Motor neuron (in vitro differentiated cells): ENCODE data around the gene PDP2. TPM values are rescaled to one million over a fixed set of nuclear protein-coding genes. Genes with fewer than 3 reads are reported as not detected.

Experiments
- ATAC-seq, 8 experiments: fragments of 200-7000 bp; cut with Tn5 transposase; replicated peaks in 6 of 8; 2 replicates each; pipeline ENCODE4 v1.8.0; 2021; ENCODE audit warnings: mild to moderate bottlenecking in 8 of 8, moderate library complexity in 8 of 8
- H3K27ac ChIP-seq, 2 donors: fragments of 250-450 bp; sonication (Bioruptor Pico); 2 replicates each; pipeline ENCODE4 v1.9.0; 2021; ENCODE audit warnings: antibody characterized with exemption in 2 of 2, mild to moderate bottlenecking in 2 of 2, moderate library complexity in 1 of 2
- H3K4me1 ChIP-seq, 2 donors: fragments of 250-450 bp; sonication (Bioruptor Pico); replicated peaks in 1 of 2; 2 replicates each; pipeline ENCODE4 v1.6.1; 2021; ENCODE audit warnings: antibody characterized with exemption in 2 of 2, mild to moderate bottlenecking in 2 of 2, moderate library complexity in 1 of 2
- H3K4me3 ChIP-seq, 5 donors: fragments of 250-450 bp; sonication (Bioruptor Pico); 2 replicates each; pipeline ENCODE4 v1.9.0; 2021; ENCODE audit warnings: antibody characterized with exemption in 5 of 5, mild to moderate bottlenecking in 5 of 5, moderate library complexity in 4 of 5
- WGBS, 10 experiments: fragments of 450-650 bp; shearing (Covaris generic); methylation state at CpG; one replicate each; pipeline ENCODE4 v1.0.0; 2022; 5-methylcytosine and 5-hydroxymethylcytosine counted together
- in situ Hi-C, 9 experiments: fragments of 400-800 bp; cut with MboI; loops; one replicate each; pipeline ENCODE4 v1.15.0; 2021; ENCODE audit warnings: low sequenced_read_pairs in 9 of 9, low pct_unique_long_range_greater_than_20kb in 2 of 9; ENCODE audit not compliant: unreplicated experiment in 9 of 9
- total RNA-seq, 8 experiments: library from RNA; unstranded; fragments of 300-600 nt; gene quantifications; 2 replicates each; pipeline versions ENCODE4 v1.2.3 to v1.2.4, GENCODE V29; 2022

Gene PDP2
- total RNA-seq: 10 to 100 TPM in 2 of 8 experiments, 1 to 10 TPM in 6; 4.3 to 19.0 (median 8.5) TPM

GRCh38 chr16:66880288-66881013, at the start of gene PDP2:
Gene PDP2 (plus strand): TSS chr16:66880515. CDS start chr16:66884285, 3,770 bp downstream.
- WGBS, 10 experiments: 0 to 2% (median 0%) methylated on average over 3 to 23 of the region's 58 CpGs; no CpG with 5 or more reads in 7 of the 10 experiments
- in situ Hi-C loops: no loop called here

GRCh38 chr16:66832190-66832589, 48.1 kb upstream of the PDP2 start:
- ATAC-seq: no peak
- Histone ChIP-seq H3K4me3 (no peak overlapping the region), H3K27ac (no peak overlapping the region), H3K4me1 (peaks cover 8 to 12% of the 10 kb centered on the region in 2 donors)
- WGBS, 10 experiments: 17 to 100% (median 88%) methylated on average over 1 to 3 of the region's 3 CpGs; no CpG with 5 or more reads in 2 of the 10 experiments
- in situ Hi-C loops: no loop called here

More at GRCh38 chr16:66880288-66881013, at the start of gene PDP2:
- ATAC-seq: peak; percentile 97 to 99 (median 98)
- H3K4me1 ChIP-seq: peaks cover 0 to 4% of the 10 kb centered on the region in 2 donors
- H3K4me3 ChIP-seq: peak within 1 kb of the TSS; percentile 51 to 68 (median 56)
- H3K27ac ChIP-seq: peak within 1 kb of the TSS in 1 of 2 donors; percentile 15

- Histone ChIP-seq H3K27ac (no peak overlapping the region), H3K4me3 (no peak overlapping the region), H3K4me1 (peaks cover 8 to 12% of the 10 kb centered on the region in 2 donors)
- no peak for ATAC-seq
- in situ Hi-C loops: no loop called here
- 19 to 100% (median 73%) methylated on average over 1 to 7 of the region's 7 CpGs for WGBS, 10 experiments
These were observed 47.5 kb upstream of the PDP2 start for GRCh38 chr16:66832661-66833305.

DNA sequence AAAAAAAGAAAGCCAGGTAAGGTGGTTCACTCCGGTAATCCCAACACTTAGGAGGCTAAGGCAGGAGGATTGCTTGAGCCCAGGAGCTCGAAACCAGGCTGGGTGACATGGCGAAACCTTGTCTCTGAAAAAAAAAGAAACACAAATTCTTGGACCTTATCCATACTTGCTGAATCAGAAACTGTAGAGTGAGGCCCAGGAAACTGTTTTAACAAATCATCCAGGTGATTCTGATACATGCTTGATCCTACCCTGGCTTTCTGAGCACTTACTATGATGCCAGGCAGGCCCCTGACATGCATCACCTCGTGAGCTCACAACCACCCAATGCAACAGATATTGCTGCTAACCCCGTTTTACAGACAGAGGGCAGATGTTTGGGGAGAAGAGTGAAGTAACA, 45.6 kb upstream of the PDP2 start:
- H3K4me1 ChIP-seq: peaks cover 2% of the 10 kb centered on the region in 2 donors
- no peak overlapping the region for H3K4me3 ChIP-seq
- ATAC-seq: no peak
- WGBS, 10 experiments: 63 to 100% (median 79%) methylated on average over 1 to 5 of the region's 5 CpGs
- in situ Hi-C loops: no loop called here
- H3K27ac ChIP-seq: no peak overlapping the region

- no peak overlapping the region for H3K4me3 ChIP-seq
- 0 to 60% (median 32%) methylated on average over 1 to 3 of the region's 3 CpGs; no CpG with 5 or more reads in 3 of the 10 experiments for WGBS, 10 experiments
- in situ Hi-C loops: no loop called here
- no peaks in the 10 kb centered on the region for H3K4me1 ChIP-seq
- ATAC-seq: no peak
- no peak overlapping the region for H3K27ac ChIP-seq
These were observed 39.4 kb upstream of the PDP2 start for GRCh38 chr16:66840883-66841282.

DNA sequence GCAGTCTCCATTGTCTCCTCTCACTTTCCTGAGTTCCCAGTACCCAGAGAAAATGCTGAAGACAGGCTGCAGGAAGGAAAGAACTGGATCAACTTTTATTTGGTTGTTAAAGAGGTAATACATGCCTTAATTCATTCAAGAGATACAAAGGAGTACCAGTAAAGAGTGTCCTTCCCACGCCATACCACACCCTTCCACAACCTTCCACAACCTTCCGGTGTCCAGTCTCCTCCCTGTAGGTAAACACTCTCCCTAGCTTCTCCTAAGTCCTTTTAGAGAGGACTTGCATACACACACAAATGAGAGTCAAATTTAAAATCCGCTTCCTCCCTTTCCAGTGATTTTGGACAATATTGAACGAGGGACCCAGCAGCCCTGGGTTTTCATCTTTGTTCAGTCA, 38.9 kb upstream of the PDP2 start:
- no peak overlapping the region for H3K27ac ChIP-seq
- no peak for ATAC-seq
- in situ Hi-C loops: no loop called here
- 45 to 100% (median 75%) methylated on average over 1 to 4 of the region's 4 CpGs; no CpG with 5 or more reads in 1 of the 10 experiments for WGBS, 10 experiments
- H3K4me1 ChIP-seq: no peaks in the 10 kb centered on the region
- H3K4me3 ChIP-seq: no peak overlapping the region

DNA sequence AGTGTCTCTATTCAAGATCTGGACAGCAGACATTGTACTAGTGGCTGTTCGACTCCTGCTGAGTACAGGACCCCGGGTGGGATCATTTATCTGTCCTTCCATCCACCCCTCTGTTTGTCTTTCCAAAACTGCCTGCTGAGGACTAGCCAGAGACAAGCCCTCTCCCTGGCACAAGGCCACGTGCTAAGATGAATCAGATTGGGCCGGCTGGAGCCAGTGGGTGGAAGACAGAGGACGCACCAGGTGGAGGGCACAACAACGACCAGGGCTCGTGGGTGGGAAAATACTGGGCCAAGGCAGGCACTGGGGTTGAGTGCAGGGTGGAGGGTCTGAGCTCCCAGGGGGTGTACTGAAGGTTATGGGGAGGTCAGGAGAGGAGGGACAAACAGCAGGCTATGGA, 37.5 kb upstream of the PDP2 start:
- in situ Hi-C loops: no loop called here
- no peaks in the 10 kb centered on the region for H3K4me1 ChIP-seq
- 40 to 90% (median 80%) methylated on average over 1 to 3 of the region's 7 CpGs; no CpG with 5 or more reads in 5 of the 10 experiments for WGBS, 10 experiments
- no peak overlapping the region for H3K4me3 ChIP-seq
- H3K27ac ChIP-seq: no peak overlapping the region
- peak in 1 of 8 experiments; percentile 27 for ATAC-seq

DNA sequence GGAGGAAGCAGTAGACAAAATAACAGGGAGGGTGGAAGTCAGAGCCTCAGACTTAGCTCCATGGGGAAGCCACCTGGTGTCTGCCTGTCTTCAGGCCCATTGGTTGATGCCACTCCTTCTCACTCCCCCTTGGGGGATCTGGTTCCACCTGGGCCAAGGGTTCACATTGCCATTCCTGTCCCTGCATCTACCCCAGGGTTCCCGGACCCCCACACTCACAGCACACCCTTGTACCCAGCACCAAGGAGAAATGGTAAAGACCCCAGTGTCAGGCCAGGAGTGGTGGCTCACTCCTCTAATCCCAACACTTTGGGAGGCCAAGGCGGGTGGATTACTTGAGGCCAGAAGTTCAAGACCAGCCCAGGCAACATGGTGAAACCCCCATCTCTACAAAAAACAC, 37.1 kb upstream of the PDP2 start:
- no peak overlapping the region for H3K4me3 ChIP-seq

DNA sequence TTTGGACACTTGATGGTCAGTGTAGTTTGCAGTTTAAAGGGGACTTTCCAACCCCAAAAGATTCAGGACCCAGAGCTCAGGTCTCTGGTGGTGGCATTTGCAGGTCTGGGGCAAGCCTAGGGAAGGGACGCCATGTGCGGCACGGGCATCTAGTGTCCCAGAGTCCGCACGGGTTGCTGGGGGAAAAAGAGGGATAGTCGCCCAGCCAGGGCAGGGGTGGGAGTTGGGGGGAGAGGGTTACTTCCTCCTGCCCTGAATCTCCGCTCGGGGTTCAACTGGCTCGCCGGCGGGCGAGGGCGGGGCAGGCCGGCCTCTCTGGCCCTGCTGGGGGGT, 36.3 kb upstream of the PDP2 start:
- peak in 3 of 8 experiments; percentile 13 to 23 (median 22) for ATAC-seq
- in situ Hi-C loops: no loop called here
- peak overlapping the region in 3 of 5 donors; percentile 21 to 30 (median 23) for H3K4me3 ChIP-seq

More for the DNA sequence above, 37.1 kb upstream of the PDP2 start:
- Histone ChIP-seq H3K27ac (no peak overlapping the region), H3K4me1 (no peaks in the 10 kb centered on the region)
- WGBS, 10 experiments: 60 to 100% (median 83%) methylated on average over 1 of the region's 2 CpGs; no CpG with 5 or more reads in 6 of the 10 experiments
- in situ Hi-C loops: no loop called here
- no peak for ATAC-seq

GRCh38 chr16:66844342-66845079, 35.8 kb upstream of the PDP2 start, which contains the start of gene CA7:
Gene CA7 (plus strand): TSS chr16:66844414. CDS start chr16:66844488, 74 bp downstream.
- ATAC-seq: peak; percentile 28 to 62 (median 52)
- no peak within 1 kb of the TSS for H3K27ac ChIP-seq
- WGBS, 10 experiments: no CpG with 5 or more reads among the region's 79 CpGs
- no peaks in the 10 kb centered on the region for H3K4me1 ChIP-seq
- in situ Hi-C loops: no loop called here
- peak within 1 kb of the TSS; percentile 11 to 30 (median 21) for H3K4me3 ChIP-seq

More for the DNA sequence above, 36.3 kb upstream of the PDP2 start:
- 4% methylated on average over 5 of the region's 14 CpGs; no CpG with 5 or more reads in 9 of the 10 experiments for WGBS, 10 experiments
- Histone ChIP-seq H3K4me1 (no peaks in the 10 kb centered on the region), H3K27ac (no peak overlapping the region)

- Histone ChIP-seq H3K4me1 (no peaks in the 10 kb centered on the region), H3K27ac (no peak overlapping the region), H3K4me3 (peak overlapping the region in 3 of 5 donors; percentile 11 to 30 (median 19))
- WGBS, 10 experiments: 0% methylated on average over 1 of the region's 10 CpGs; no CpG with 5 or more reads in 9 of the 10 experiments
- in situ Hi-C loops: no loop called here
- ATAC-seq: no peak
These were observed 35.3 kb upstream of the PDP2 start for GRCh38 chr16:66845080-66845410.

DNA sequence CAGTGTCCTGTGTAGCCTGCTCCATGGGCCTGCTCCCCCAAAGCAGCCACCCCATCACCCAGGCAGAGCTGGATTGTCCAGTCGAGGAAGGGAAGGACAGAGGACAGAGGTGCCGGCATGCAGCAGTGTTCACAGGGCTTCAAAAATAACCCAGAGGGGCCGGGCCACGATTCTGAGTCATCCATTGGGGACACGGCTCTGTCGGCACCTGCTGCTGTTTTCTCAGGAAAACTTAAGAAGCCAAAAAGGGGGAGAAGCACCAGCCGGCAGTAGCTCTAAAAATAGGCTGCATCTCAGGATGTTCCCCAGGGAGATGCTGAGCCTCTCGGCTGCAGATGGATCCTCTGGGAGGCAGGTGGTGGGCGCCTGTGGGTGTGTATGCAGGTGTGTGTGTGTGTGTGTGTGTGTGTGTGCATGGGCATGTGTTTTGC, 34.5 kb upstream of the PDP2 start:
- Histone ChIP-seq H3K27ac (no peak overlapping the region), H3K4me1 (no peaks in the 10 kb centered on the region), H3K4me3 (no peak overlapping the region)
- in situ Hi-C loops: no loop called here
- ATAC-seq: peak in 3 of 8 experiments; percentile 12 to 24 (median 14)
- 20 to 100% (median 23%) methylated on average over 1 to 4 of the region's 9 CpGs; no CpG with 5 or more reads in 6 of the 10 experiments for WGBS, 10 experiments

DNA sequence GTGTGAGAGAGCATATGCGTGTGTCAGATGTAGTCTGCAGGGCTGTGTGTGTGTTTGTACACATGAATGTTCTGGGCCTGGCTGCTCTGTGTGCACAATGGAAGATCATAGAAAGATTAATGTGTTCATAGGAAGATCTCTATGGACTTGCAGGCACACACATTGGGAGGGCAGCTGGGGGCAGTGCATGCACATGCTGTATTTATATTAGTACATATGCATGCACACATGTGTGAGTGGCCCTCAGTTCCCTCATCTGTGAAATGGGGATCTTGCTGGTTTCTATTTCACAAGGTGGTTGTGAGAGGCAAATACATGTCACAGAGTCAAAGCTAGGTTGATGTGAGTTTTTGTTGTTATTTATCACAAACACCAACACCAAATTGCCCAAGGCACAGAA, 34.0 kb upstream of the PDP2 start:
- no peaks in the 10 kb centered on the region for H3K4me1 ChIP-seq
- peak in 2 of 8 experiments; percentile 6 to 11 for ATAC-seq
- 80% methylated on average over 1 of the region's 1 CpG; no CpG with 5 or more reads in 9 of the 10 experiments for WGBS, 10 experiments
- in situ Hi-C loops: no loop called here
- H3K4me3 ChIP-seq: no peak overlapping the region
- no peak overlapping the region for H3K27ac ChIP-seq
